ENCODE results near the gene PCDH15. TPM values are rescaled to one million over a fixed set of nuclear protein-coding genes. Genes with fewer than 3 reads are reported as not detected.

The PCDH15 gene
- total and polyA plus RNA-seq, 9 of the 15 experiments (the other 6 are each of a cell fraction or from before 2014, with no cell fraction given): not detected

GRCh38 chr10:54758791-54759190 is 42.2 kb downstream of the PCDH15 start (continued):
- TF ChIP-seq ZNF407 (IDR thresholded peaks at IDR 0.05; ENCODE audit: low read depth) (no peak), ZNF121 (CRISPR knock-in tag; conservative IDR thresholded peaks at IDR 0.05) (no peak), ZNF586 (CRISPR knock-in tag; conservative IDR thresholded peaks at IDR 0.05) (no peak), ZNF785 (CRISPR knock-in tag; IDR thresholded peaks at IDR 0.05) (no peak), GATAD2A (IDR thresholded peaks at IDR 0.05) (no peak), CC2D1A (IDR thresholded peaks at IDR 0.05) (no peak), ZNF518B (CRISPR knock-in tag; IDR thresholded peaks at IDR 0.05) (no peak), HDAC8 (tag; IDR thresholded peaks at IDR 0.05) (no peak)

Measured in K562 (cell line).